G401.6 (cell line): ENCODE data around the gene ZNF296.
A peak's percentile ranks its signal among the peaks of the same experiment; 100 is the strongest.

Source experiments
- FAIRE-seq: peaks from 2 replicates; lab custom pipeline; 2012; peaks lifted over from hg19 to GRCh38; lab: Jason Lieb, UNC

ZNF296 gene

GRCh38 chr19:45082170-45082569 lies 5.9 kb upstream of the ZNF296 start:
- FAIRE-seq: no peak

DNA sequence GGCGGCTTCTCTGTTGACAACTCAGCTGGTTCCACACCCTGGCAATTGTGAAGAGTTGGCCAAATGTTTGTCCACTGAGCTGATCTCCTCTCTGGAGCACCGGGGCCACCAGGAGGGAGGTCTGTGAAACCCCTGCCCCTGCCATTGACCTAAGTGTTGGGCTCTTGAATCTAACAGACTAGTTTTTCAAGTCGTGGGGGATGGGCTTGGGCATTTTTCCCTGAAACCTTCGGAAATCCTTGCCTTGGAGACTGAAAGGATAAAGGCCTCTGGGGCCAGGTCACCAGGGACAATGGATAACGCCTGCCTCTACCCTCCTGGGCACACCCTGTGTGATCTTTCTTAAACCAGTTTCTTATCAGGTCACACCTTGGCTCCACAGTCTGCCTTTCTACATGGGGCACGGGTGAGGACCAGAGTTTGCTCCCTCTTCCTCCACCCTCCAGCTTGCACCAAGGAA lies 3.7 kb upstream of the ZNF296 start:
- FAIRE-seq: no peak

- FAIRE-seq: no peak
These were observed 3.0 kb upstream of the ZNF296 start, which contains the start of gene GEMIN7 for GRCh38 chr19:45079063-45079910. GEMIN7 (plus strand) TSS chr19:45079260; CDS start chr19:45090115, 10,855 bp downstream.

DNA sequence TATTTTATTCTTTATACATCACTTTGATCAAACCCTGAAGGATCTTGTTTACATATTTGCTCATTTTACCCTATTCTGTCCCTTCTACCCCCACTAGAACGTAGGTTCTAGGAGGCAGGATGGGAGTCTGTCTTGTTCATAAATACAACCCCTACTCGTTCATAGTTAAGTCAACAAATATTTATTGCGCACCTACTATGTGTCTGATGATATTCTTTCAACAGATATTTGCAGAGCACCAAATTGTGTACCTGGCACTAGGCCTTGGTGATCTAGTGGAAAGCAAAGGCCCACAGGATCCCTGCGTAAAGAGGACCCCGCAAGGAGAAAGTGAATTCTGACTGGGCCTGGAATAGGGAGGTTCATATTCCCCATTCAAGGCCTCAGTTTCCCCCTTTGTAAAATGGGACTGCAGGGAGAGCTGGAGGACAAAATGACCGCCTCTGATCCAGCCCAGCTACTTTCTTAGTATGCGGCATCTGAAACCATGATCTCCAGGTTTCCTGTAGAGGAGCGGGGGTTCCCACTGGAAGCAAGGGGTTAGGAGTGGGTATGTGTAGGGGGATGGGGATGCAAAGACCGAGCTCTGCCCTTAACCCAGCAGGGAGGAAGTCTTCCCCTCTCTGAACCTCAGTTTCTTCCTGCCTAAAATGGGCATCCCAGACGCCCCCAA lies 2.2 kb upstream of the ZNF296 start:
- no peak for FAIRE-seq

GRCh38 chr19:45076851-45077730 lies 813 bp upstream of the ZNF296 start:
- FAIRE-seq: no peak

GRCh38 chr19:45075301-45076028 lies 813 bp downstream of the ZNF296 start:
- no peak for FAIRE-seq

DNA sequence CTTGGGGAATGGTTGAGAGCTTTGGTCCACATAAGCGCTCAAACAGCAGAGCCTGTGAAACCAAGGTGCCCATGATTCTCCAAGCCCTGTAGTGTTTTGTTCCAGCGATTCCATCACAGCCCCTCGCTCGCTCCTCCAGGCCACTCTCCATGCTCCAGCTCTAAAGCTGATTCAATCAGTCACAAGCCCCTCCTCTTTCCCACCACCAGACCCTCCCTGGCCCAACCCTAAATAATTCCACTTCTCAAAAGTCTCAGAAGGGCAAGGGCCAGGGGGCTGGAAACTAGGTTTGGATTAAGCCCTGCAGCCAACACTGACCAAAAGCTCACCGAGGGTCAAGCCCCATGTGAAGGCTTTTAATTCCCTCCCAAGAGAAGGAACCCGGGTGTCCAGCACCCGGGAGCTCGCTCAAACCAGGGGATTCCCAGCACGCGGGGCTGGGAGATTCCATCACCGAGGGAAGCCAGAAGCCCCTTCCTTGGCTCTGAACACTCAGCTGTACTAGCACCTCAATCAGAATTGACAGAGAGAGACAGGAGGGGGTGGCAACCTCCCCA lies 1.5 kb downstream of the ZNF296 start:
- FAIRE-seq: no peak

GRCh38 chr19:45071969-45072790 lies 4.1 kb downstream of the ZNF296 start:
- FAIRE-seq: no peak

DNA sequence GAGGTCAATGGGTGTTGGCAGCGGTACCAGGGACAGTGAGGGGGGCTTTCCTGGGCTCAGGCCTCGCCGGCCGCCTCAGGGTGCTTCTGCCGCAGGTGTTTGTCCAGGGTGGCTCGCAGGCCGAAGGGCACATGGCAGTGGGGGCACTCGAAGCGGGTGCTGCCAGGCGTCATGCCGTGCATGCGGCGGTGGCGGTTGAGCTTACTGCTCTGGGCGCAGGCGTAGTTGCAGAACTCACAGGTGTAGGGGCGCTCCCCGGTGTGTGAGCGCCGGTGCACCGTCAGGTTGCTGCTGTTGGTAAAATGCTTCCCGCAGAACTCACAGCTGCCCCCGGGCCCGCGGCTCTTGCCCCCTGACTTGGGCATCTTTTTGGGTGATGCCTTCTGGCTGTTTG lies 4.7 kb downstream of the ZNF296 start:
- FAIRE-seq: no peak

GRCh38 chr19:45070861-45071544 lies 5.3 kb downstream of the ZNF296 start:
- FAIRE-seq: no peak

DNA sequence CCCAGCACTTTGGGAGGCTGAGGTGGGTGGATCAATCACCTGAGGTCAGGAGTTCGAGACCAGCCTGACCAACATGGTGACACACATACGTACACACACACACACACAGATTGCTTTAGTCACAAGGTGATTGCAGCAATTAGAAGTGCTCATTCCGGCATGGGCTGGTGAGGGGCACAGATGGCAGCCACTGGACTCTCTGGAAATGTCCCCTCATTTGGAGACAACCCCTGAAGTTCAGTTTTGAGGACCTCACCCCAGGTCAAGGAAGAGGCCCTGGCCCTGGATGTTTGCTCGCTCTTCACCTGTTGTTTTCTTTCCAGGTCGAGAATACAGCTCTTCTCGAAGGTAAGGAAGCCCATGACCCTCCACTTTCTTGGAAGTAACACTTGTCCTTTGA lies 6.1 kb downstream of the ZNF296 start:
- FAIRE-seq: no peak

- FAIRE-seq: peak; percentile 73
These were observed 7.2 kb downstream of the ZNF296 start for GRCh38 chr19:45069056-45069455.

- no peak for FAIRE-seq
These were observed 8.2 kb downstream of the ZNF296 start for GRCh38 chr19:45068041-45068440.

- no peak for FAIRE-seq
These were observed 9.2 kb downstream of the ZNF296 start for GRCh38 chr19:45066921-45067661.

DNA sequence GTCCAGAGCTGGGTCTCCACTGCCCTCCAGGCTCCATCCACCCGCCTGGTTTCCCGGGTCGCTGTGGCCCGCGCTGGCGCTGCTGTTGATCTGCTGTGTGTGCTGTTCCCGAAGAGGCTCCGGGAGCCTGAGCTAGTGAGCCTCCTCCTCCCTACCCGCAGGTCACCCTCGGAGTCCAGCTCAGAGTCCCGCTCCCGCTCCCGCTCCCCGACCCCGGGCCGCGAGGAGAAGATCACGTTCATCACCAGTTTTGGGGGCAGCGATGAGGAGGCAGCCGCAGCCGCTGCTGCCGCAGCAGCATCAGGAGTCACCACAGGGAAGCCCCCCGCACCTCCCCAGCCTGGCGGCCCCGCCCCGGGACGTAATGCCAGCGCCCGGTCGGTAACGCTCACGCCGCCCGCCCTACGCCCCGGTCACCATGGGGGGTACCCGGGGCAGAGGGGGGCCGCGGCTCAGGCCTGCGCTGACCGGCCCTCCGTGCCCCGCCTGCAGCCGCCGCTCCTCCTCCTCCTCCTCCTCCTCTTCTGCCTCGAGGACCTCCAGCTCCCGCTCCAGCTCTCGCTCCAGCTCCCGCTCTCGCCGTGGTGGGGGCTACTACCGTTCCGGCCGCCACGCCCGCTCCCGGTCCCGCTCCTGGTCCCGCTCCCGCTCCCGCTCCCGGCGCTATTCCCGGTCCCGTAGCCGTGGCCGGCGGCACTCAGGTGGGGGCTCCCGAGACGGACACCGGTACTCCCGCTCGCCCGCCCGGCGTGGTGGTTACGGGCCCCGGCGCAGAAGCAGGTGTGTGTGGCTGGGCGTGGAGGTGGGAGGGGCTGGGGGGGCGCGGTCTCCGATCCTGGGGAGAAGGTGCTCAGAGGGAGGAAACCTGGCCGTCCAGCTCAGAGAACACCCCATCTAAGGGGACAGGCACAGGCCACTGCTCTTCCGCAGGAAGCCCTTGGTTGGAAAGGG lies 12.2 kb downstream of the ZNF296 start:
- FAIRE-seq: no peak

DNA sequence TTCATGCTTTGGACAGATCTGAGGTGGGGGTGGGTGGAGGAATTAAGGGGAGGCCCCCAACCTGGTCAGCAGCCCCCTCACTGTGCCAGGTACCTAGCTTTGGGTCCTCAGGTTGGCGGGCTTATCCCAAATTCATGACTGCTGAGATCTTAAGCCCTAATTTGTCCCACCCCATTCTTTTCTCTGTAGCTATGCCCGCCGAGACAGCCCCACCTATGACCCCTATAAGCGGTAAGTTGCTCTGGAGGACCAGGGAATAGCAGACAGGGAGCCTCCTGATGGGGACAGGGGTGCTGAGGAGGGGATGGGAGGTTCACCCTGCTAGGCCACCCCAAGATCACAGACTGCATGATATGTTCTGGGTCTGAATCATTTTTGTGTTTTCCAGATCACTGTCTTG lies 14.3 kb downstream of the ZNF296 start:
- no peak for FAIRE-seq

DNA sequence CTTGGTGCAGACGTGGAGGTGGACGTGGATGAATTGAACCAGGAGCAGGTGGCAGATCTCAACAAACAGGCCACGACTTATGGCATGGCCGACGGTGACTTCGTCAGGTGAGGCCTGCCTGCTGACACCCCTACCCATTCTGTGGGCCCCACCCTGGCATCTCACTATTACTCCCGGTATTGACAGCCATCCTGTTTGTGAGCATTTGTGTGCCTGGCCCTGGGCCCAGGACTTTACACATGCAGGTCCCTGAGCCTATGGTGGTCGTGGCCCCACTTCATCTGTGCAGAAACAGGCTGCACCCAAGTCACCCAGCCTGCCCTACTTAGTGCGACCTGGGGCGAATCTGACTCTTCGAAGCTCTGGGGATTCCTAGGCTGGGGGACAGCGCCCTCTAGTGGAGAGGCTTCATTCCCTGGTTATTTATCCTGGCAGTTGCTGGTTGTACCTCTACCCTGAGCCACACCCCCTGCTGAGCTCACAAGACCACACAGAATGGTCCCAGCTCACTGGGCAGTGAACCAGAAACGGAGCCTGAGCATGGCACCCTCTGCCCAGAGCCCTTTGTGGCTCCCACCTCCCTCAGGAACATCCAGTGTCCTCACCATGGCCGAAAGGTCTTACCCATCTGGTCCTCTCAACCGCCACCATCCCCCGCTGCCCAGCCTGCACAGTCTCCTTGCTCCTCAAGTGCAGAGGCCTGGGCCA lies 16.9 kb downstream of the ZNF296 start:
- FAIRE-seq: no peak
